Amygdala (tissue), 56 donors: ENCODE results near the gene AP1M2.

Experiments
- DNase-seq, 56 donors: peaks; one replicate each; lab custom pipeline; 2025; lab: John Stamatoyannopoulos, UW

AP1M2 gene

DNA sequence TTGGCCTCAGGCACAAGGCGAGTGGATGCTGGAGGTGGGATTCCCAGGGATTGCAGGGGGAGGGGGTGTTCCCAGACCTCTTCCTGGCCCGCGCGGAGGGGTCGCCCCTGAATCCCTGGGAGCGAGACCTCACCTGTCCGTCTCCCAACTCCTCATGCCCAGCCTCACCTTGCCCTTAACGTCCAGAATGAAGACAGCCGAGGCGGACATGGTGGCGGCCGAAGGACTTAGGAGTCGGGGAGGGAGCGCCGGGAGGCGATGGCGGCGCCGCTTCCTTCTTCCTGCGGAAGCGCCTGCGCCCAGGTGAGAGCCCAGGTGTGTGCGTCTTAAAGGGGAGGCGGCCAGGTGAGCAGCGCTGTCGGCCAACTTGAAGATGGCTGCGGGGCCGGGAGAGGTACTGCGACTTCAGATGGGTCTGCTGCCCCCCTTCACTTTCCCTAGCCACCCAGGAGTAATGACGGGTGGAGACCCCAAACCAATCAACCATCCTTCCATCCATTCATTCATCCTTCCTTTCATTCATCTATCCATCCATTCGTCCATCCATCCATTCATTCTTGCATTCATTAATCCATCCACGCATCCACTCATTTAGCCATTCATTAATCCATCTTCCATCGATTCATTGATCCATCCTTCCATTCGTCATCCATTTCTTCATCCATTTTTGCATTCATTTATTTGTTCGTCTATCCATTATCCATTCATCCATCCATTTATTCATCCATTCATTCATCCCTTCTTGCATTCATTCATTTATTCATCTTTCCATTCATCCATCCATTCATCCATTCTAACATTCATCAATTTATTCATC is at the start of gene AP1M2:
AP1M2 (minus strand) TSS at position 291 of the 817 bp plus-strand sequence; CDS start at position 210, 81 bp downstream.
- DNase-seq, result no peak

DNA sequence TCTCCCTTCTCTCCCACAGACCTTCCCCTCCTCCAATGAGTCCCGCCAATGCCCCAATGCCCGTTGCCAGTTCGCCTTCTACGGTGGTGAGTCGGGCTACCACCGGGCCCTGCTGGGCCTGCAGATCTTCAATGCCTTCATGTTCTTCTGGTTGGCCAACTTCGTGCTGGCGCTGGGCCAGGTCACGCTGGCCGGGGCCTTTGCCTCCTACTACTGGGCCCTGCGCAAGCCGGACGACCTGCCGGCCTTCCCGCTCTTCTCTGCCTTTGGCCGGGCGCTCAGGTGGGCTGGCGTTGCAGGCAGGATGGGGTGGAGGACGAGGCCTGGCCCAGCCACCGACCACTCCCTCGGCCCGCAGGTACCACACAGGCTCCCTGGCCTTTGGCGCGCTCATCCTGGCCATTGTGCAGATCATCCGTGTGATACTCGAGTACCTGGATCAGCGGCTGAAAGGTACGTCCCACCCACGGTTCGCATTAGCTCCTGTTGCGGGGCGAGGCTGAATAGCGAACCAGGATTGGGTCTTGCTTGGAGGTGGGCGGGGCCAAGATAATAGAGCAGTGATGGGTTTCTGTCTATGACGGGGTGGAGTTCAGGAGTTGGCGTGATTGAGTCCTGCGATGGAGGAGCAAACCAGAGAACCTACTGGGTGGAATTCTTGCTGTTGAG is 49.3 kb upstream of the AP1M2 start:
- peak in 8 of 56 donors; percentile 5 to 22 (median 10) for DNase-seq

DNA sequence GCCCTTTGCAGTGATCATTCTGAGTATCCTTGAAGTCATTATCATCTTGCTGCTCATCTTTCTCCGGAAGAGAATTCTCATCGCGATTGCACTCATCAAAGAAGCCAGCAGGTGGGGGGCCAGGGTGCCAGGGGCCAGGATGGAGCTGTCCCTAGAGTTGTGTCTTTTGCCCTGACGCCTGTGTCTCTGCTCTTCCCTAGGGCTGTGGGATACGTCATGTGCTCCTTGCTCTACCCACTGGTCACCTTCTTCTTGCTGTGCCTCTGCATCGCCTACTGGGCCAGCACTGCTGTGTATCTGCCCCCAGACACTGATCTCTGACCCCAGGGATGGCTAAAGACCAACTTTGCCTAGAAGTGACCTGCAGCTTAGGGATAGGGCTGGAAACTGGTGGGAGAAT is 47.9 kb upstream of the AP1M2 start:
- no peak for DNase-seq

- no peak for DNase-seq
These were observed 47.3 kb upstream of the AP1M2 start for GRCh38 chr19:10634430-10634829.

DNA sequence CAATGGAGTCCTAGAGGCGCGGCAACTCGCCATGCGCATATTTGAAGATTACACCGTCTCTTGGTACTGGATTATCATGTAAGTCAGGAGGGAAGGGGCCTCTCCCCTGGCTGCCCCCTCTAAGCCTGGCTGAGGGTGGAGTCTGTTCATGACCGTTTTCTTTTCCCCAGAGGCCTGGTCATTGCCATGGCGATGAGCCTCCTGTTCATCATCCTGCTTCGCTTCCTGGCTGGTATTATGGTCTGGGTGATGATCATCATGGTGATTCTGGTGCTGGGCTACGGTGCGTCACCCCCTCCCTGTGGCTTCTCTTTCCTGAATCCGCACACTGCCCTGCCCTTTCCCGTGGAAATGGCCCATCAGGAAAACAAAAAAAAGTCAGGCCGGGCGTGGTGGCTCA is 44.8 kb upstream of the AP1M2 start:
- no peak for DNase-seq

DNA sequence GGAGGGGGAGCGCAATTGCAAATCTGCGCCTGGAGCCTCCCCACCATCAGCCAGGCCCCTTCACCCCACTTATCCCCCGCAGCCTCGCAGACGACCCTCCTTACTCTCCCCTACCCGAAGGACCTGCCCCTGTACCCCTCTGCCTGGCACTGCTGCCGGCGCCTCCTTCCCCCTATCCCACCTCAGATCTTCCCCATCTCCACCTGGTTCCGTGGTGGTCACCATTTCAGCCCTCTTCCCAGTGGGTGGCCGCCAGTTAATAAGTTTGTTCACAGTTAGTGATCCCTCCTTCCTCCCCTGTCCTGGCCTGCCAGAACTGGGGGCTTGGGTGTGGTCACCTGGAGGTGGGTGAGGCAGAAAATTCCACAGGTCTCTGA is 38.6 kb upstream of the AP1M2 start:
- DNase-seq, result peak in 1 of 56 donors; percentile 6

DNA sequence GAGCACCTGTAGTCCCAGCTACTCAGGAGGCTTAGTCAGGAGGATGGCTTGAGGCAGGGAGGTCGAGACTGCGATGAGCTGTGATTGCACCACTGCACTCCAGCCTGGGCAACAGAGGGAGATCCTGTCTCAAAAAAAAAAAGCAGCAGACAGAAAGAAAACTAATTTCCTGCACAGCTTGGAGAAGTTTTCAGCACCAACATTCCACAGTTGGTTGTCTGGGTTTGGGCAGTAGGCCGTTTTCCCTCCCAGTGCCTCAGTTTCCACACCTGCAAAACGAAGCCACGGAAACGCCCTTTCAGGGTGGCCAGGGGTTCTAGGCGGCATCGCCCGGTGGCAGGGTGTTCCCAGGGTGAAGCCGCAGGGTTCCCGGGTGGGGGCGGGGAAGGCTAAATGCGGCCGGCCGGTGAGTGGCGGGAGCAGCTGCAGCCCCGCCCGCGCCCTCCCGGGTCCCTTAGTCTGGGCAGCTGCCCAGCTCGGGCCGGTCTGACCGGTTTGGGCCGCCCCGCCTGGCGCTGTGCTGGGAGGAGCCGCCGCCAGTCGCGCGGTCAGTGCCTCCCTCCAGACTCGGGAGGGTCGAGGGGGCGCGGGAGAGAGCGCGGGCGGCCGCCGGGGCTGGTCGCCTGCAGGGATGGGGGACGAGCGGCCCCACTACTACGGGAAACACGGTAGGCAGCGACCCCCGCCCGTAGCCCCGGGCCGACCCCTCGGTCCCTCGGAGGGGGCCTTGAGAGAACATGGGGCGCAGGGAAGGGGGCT is 38.1 kb upstream of the AP1M2 start, which contains the start of gene SLC44A2:
SLC44A2 (plus strand) TSS at position 551 of the 759 bp plus-strand sequence; CDS start at position 632, 81 bp downstream.
- peak in 52 of 56 donors; percentile 11 to 93 (median 70) for DNase-seq

GRCh38 chr19:10624585-10624984 is 37.5 kb upstream of the AP1M2 start:
- no peak for DNase-seq

DNA sequence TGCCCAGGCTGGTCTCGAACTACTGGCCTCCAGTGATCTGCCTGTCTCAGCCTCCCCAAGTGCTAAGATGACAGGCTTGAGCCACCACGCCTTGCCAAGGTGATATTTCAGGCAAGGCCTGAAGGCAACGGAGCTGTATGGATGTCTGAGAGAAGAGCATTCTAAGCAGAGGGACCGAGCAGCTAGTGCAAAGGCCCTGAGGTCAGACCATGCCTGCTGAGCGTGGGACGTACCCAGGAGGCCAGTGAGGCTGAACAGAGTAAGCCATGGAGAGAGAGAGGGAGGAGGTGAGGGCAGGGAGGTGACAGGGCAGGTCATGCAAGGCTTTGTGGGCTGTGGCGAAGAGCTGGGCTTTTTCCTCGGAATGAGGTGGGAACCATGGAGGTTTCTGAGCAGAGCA is 34.9 kb upstream of the AP1M2 start:
- DNase-seq, result no peak

DNA sequence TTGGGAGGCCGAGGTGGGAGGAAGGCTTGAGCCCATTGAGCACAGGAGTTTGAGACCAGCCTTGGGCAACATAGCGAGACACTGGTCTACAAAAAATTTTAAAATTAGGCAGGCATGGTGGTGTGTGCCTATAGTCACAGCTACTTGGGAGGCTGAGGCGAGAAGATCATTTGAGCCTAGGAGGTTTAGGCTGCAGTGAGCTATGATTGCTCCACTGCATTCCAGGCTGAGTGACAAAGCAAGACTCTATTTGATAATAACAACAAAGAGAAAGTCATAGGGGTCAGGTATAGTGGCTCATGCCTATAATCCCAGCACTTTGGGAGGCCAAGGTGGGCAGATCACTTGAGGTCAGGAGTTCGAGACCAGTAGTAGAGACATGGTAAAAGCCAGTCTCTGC is 33.7 kb upstream of the AP1M2 start:
- DNase-seq, result no peak

GRCh38 chr19:10618846-10619245 is 31.7 kb upstream of the AP1M2 start:
- DNase-seq, result no peak

DNA sequence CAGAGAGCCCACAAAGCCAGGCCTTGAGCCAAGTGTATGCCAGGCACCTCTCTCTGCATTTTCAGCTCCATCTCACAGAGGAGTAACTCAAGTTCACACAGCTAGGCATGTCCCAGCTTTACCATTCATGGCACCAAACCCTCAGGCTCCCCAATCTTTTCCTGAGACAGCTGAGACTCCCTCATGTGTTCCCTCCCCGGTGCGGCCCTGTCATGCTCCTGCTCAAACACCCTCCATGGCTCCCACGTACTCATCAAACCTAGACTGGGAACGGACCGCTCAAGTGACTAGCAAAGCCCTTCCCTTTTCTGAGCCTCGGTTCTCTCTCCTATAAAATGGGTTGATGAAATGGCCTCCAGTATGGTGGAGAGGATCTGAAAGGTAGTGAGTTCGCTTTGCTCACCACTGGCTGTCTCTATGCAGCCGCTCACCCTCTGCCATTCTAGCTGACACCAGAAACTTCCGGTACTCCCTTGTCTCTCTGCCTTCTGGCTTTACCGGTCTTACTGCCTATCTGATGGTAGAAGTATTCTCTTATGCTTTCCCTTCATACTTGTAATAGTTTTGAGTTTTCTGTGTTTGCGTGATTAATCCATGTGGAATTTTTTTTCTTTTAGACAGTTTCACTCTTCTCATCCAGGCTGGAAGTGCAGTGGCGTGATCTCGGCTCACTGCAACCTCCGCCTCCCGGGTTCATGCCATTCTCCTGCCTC is 30.5 kb upstream of the AP1M2 start:
- no peak for DNase-seq

GRCh38 chr19:10615429-10616023 is 28.4 kb upstream of the AP1M2 start:
- DNase-seq, result no peak

- DNase-seq, result peak in 51 of 56 donors; percentile 11 to 75 (median 51)
These were observed 25.5 kb upstream of the AP1M2 start for GRCh38 chr19:10612499-10613119.

DNA sequence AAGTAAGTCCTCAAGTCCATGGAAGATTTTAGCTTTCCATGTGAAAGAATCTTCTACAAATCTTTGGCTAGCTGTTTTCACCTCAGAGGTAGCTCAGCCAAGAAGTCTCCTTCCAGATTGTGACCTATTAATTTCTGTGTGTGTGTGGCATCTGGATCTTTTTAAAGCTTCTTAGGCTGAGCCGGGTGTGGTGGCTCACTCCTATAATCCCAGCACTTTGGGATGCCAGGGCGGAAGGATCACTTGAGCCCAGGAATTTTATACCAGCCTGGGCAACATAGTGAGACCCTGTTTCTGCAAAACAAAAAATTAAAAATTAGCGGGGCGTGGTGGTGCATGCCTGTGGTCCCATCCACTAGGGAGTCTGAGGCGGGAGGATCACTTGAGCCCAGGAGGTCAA is 24.8 kb upstream of the AP1M2 start:
- DNase-seq, result no peak

GRCh38 chr19:10604460-10604980 is 17.4 kb upstream of the AP1M2 start:
- no peak for DNase-seq

GRCh38 chr19:10603873-10604459 is 16.9 kb upstream of the AP1M2 start:
- no peak for DNase-seq

DNA sequence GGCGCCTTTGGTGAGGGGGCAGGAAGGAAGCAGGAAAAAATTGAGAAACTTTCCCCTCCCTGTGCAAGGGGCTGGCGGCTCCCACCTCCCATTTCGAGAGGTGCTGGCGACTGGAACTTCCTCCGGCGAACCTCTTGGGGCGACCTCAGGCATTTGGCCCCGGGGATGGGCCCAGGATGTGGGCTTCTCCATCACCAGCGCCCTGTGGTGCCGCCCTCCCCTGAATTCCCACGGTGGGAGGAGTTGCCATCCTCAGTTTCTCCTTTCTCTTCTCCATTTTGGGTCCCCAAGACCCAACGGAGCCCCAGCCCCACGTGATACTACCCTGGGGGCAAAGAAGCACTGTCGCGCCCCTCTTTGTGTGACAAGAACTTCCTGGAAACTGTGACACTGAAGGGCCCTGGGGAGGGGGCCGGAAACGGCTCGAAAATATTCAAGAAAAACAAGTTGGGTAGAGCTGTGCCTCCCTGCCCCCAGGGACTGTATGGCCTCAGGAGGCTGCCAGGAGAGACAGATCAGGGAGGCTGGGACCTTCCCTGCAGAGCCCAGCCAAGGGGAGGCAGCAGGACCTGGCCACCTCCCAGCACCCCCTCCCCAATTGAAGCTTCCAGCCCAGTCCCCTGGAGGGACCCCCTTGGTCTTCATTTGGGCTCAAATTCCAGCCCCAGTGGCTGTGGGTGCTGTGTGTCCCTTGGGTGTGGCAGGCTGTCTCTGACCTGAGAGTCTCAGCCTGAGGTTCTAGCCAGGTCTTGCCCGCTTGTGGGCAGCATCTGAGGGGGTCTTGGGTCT is 16.2 kb upstream of the AP1M2 start:
- peak in 14 of 56 donors; percentile 4 to 45 (median 16) for DNase-seq
